AG10803 (cell line): ENCODE data around the gene TAS1R3.

ENCODE experiments used
- DNase-seq: peaks from one replicate; pipeline ENCODE4 v3.0.0; 2010; ENCODE audit warnings: low read depth
- H3K4me3 ChIP-seq: 2 replicates; pipeline ENCODE4 v1.5.1; 2011; ENCODE audit warnings: mild to moderate bottlenecking, low read length, control low read depth
- CTCF ChIP-seq: conservative IDR thresholded peaks from 2 replicates; pipeline ENCODE4 v1.5.1; 2011; ENCODE audit warnings: mild to moderate bottlenecking, low read length, control low read depth, inconsistent platforms

The TAS1R3 gene

GRCh38 chr1:1347663-1348419, 16.8 kb downstream of the TAS1R3 start:
- DNase-seq = no peak
- no peak for TF ChIP-seq CTCF
- peak overlapping the region; percentile 75 for H3K4me3 ChIP-seq

- peak overlapping the region; percentile 75 for H3K4me3 ChIP-seq
- no peak for DNase-seq
- no peak for TF ChIP-seq CTCF
Measured at GRCh38 chr1:1348420-1349255, 17.6 kb downstream of the TAS1R3 start.

GRCh38 chr1:1349256-1350012, 18.4 kb downstream of the TAS1R3 start, which contains the start of gene DVL1:
Gene DVL1 (minus strand): TSS chr1:1349418. CDS start chr1:1349065, 353 bp downstream.
- DNase-seq = peak; percentile 79

GRCh38 chr1:1351511-1352427, 20.7 kb downstream of the TAS1R3 start:
- H3K4me3 ChIP-seq = peak overlapping the region; percentile 31
- TF ChIP-seq CTCF = no peak
- peak; percentile 51 for DNase-seq

More at GRCh38 chr1:1349256-1350012, 18.4 kb downstream of the TAS1R3 start, which contains the start of gene DVL1:
- H3K4me3 ChIP-seq = peak within 1 kb of the TSS; percentile 75
- peak; percentile 37 for TF ChIP-seq CTCF

- DNase-seq = no peak
- TF ChIP-seq CTCF = no peak
- peak overlapping the region; percentile 31 for H3K4me3 ChIP-seq
Measured at GRCh38 chr1:1352786-1353388, 21.8 kb downstream of the TAS1R3 start.
